ENCODE data around the gene GPR26.

Gene GPR26, protein sequence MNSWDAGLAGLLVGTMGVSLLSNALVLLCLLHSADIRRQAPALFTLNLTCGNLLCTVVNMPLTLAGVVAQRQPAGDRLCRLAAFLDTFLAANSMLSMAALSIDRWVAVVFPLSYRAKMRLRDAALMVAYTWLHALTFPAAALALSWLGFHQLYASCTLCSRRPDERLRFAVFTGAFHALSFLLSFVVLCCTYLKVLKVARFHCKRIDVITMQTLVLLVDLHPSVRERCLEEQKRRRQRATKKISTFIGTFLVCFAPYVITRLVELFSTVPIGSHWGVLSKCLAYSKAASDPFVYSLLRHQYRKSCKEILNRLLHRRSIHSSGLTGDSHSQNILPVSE

DNA sequence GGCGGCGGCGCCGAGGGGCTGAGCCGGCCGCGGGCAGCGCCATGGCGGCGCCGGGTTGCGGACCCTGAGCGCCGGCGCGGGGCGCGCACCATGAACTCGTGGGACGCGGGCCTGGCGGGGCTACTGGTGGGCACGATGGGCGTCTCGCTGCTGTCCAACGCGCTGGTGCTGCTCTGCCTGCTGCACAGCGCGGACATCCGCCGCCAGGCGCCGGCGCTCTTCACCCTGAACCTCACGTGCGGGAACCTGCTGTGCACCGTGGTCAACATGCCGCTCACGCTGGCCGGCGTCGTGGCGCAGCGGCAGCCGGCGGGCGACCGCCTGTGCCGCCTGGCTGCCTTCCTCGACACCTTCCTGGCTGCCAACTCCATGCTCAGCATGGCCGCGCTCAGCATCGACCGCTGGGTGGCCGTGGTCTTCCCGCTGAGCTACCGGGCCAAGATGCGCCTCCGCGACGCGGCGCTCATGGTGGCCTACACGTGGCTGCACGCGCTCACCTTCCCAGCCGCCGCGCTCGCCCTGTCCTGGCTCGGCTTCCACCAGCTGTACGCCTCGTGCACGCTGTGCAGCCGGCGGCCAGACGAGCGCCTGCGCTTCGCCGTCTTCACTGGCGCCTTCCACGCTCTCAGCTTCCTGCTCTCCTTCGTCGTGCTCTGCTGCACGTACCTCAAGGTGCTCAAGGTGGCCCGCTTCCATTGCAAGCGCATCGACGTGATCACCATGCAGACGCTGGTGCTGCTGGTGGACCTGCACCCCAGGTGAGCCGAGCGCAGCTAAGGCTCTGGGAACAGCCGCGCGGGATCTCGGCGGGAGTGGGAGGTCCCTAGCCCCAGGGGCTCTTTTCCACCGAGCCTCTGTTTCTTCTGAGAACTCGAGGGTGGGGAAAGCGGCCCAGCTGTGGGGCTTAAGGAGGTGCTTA, at the start of gene GPR26:
Gene GPR26 (plus strand): TSS at position 38 of the 919 bp plus-strand sequence. CDS start 53 bp downstream, at position 91.
- DNase-seq = no peak

DNA sequence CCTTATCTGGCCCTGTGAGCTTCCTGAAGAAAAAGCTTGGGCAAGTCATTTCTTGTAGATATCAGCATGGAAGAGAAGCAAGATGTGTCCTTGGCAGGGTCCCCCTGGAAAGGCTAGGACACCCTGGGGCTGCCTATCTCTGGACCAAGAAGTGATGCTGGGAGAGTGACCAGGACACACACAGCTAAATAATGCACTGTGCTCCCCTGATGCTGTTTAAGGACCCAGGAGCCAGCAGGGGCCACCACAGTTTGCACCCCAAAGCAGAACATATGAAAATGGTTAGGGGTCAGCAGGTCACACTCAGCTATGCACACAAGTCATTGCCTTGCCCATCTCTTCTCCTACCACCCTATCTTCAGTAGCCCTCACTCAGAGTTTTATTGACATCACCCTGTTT, 47.9 kb upstream of the GPR26 start:
- DNase-seq = no peak

GRCh38 chr10:123619067-123619855, 46.9 kb upstream of the GPR26 start:
- no peak for DNase-seq

DNA sequence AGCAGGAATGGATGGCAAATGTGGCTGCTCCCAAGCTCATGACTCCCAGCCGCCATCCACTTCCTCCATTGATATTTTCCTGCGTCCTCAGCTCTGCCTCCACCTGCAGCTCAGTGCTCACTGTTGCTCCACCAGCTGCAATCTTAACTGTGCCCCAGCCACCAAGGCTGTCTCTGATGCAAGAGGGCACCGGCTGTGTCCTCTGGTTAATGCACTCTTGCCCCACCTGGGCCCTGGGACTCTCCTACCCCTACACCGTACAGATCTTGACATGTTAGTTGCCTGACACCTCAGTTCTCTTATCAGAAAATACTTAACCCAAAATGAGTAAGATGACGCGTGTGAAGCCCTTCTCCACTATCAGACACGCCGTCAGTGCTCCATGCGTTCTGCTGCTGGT, 45.5 kb upstream of the GPR26 start:
- DNase-seq = no peak

DNA sequence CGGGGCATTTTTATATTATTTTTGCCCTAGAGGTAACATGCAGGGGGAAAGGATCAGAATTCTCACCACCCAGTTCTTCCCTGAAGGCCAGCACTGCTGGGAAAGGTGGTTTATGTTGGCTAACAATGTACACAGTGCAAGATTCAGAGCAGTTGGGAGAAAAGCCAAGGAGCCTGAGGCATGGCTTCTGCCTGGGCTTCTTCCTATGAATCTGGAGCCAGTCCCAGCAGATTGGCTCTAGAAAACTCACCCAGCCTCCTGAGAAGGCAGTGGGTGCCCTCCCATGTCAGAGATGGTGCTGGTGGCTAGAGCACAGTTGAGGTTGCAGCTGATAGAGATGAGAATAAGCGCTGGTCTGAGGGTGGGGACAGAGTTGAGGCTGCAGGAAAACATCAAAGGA, 44.7 kb upstream of the GPR26 start:
- no peak for DNase-seq

DNA sequence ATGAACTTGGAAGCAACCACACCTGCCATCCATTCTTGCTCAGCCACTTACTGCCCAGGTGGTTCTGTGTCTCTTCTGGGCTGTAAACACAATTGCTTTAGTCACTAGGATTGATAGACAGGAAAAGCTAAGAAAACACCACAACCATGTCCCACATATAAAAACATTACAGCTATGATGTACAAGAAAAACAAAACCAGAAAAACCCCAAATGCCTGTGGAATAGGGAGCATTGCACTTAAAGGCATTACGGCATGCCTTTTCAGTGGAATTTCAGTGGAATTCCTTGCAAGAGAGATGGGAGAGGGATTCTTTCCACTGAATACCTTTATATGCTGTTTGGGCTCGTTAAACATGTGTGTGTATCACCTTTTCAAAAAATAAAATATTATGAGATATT, 44.2 kb upstream of the GPR26 start:
- DNase-seq = no peak

GRCh38 chr10:123622381-123622780, 43.8 kb upstream of the GPR26 start:
- DNase-seq = no peak

DNA sequence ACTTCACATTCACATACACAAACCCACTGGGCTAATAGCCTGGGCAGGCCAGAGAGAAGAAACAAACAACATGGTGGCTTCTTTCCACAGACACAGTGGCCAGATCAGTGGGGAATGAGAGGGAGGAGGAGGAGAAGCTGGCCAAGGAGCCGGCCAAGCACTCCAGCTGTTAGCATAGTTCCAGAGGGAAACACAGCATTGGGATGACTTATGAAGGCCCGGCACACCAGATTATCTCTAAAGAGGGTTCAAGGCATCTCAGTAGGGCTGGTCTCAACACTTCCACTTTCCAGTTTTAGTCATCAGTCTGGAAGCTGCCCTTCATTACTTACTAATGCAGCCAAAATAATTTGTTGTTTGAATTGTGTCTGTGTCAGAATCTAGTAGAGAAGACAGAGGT, 42.1 kb upstream of the GPR26 start:
- DNase-seq = no peak

DNA sequence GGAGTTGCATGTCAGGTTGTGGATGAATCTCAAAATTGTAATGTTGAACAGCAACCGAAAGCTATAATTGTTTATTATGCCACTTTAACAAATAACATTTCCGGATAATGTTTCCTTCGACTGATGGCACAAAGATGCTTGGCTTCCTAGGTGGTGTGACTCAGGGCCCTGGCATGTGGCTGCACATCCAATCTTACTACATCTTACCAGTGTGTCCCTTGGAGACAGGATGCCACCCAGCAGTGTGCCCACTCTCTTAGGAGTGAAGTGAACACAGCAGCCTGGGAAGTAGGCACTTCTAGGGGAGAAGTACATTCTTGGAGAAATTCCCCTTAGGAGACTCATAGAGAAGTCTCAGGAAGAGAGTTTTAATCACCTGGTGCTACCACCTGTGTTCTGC, 33.0 kb upstream of the GPR26 start:
- DNase-seq = no peak

GRCh38 chr10:123633636-123634035, 32.5 kb upstream of the GPR26 start:
- no peak for DNase-seq

DNA sequence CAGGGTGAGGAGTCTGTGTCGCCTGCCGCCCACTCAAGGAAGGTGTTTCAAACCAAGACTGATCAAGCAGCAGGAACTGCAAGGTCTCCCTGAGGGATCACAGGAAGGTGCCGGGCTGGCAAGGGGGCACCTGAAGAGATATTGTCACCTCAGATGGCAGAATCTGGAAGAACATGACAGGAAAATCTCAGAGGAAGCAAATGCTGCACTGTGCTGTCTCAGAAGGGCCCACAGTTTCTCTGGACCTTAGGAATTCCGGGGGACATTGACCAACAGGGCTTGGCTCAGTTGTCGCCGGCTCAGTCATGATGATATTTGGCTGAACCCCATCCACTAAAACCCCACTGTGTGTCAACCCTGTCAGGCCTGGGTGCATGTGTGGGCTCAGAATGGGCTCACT, 31.9 kb upstream of the GPR26 start:
- no peak for DNase-seq

DNA sequence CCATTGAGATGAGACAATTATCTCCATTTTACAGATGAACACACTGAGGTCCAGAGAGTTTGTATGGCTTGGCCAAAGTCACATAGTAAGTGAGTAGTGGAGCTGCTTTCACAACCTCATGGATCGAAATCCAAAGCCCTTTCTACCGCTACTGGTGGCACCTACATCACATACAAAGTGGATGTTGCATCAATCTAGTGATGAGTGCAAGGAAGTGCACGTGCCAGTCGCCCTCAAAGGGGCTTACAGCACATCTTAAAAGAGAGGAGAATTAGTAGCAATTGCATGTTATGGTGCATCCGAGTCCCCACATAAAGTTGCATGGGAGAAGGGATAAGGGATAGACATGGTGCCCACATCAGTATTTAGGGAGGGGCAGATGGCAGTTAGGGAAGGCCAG, 31.0 kb upstream of the GPR26 start:
- no peak for DNase-seq

DNA sequence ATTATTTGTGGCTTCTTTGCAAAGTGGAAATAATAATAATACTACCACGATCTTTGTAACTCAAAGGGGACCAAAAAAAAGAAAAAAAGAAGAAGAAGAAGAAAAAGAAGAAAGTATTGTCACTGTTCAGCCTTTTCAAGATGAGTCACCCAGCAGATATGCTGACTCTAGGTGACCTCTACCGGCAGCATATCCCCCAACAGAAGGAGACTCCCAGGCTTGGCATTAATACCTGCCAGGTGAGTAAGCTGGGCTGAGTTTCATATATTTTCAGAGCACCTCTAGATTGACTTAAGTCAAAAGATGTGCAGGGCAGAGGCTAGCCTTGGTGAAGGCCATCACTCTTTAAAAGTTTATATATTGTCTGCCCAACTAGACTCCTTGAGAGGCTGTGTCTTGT, 30.4 kb upstream of the GPR26 start:
- no peak for DNase-seq

GRCh38 chr10:123636598-123637325, 29.4 kb upstream of the GPR26 start:
- no peak for DNase-seq

DNA sequence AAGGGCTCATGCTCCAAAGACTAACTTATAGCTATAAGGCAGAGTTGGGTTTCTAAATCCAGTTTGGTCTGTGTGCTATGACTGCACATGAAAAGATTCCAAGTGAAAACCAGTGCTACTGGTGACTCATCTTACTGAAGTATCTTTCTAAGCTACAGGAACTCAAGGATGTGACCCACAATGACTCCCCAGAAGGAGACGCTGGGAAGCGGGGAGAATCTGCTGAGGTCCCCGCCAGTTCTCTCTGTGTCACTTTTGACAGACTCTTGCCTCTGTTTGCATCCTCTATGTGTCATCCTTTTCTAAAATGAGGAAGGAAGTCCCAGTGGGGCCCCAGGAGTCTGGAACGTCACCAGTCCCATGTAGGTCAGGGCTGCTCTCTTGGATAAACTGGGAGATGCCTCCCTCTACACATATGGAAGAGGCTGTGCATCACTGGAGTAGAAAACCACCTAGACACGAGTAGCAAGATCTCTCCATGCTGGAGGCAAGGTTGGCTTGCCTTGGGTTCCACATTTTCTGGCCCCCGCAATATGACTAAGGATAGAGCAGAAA, 28.8 kb upstream of the GPR26 start:
- no peak for DNase-seq

DNA sequence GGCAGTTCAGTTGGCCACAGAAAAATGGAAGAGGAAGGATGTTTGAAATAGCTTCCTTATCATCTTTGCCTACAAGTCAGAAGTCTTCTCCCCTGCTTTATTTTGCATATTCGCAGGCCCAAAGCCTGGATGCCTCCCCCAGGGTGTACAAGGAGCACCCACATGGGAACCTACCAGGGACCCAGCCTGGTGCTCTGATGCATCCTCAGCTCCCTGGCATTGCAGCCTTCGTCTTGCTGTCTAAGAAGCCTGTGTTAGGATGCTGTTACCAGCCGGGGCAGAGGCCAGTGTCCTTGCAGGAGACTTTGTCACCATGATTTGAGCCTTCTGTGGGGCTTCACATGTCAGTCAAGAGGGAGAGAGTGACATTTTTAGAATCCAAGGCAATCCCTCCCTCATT, 27.0 kb upstream of the GPR26 start:
- no peak for DNase-seq

DNA sequence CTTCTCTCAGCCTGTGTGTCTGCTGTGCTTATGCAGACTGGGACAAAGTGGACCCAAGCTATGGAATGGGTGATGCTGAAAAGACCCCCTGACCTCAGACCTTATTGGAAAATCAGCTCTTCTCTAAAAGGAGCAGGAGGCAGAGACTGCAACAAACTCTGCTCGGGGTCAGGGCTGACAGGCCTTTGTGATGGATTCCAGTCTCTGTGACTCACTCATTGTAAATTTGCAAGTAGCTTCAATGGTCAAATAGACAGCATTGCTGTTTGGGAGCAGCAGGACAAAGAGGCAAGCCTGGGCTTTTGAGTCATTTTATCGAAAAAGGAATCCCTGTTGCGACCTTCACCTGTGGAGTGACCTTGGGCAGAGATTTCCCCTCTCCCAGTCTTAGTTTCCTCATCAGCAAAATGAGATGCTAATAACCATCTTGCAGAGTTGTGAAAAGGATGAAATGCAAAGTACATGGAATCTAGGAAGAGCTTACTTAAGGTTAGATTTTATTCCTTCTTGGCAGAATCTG, 26.1 kb upstream of the GPR26 start:
- DNase-seq = no peak

DNA sequence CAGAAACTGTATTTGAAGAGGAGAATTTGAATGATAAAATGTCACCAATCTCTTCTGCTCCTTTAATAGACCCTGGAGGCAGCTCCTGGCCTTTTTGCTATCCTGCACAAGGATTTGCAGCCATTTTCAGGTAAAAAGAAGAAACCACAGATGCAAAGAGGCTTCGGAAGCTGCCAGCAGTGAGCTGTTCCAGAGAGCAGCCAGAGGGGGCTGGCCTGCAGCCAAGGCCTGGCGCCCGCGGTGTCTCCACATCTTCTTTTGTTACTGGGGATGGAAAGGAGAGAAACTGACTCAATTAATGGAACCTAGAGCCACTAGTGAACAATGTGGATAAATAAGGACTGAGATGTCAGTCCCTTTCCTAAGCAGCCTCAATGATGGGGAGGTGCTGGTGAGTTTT, 23.9 kb upstream of the GPR26 start:
- DNase-seq = peak; percentile 45

GRCh38 chr10:123642697-123643096, 23.5 kb upstream of the GPR26 start:
- no peak for DNase-seq

GRCh38 chr10:123643315-123643714, 22.8 kb upstream of the GPR26 start:
- DNase-seq = no peak

DNA sequence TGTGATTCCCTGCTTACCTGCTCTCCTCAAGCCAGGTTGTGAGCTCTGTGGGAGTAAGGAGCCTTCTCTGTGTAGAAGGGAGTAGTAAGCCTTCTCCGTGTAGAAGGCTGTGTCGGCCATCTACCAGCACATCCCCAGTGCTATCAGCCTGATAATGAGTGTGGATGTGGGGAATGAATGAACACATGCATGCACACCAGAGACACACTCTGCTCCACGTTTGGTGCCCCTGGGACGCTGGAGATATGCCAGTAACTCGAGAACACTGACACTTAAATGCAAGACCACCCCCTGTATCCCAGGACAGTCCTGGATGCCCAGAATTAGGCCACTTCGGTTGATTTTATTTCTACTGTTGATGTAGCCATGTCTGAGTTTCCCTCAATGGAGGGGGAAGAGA, 21.1 kb upstream of the GPR26 start:
- no peak for DNase-seq

DNA sequence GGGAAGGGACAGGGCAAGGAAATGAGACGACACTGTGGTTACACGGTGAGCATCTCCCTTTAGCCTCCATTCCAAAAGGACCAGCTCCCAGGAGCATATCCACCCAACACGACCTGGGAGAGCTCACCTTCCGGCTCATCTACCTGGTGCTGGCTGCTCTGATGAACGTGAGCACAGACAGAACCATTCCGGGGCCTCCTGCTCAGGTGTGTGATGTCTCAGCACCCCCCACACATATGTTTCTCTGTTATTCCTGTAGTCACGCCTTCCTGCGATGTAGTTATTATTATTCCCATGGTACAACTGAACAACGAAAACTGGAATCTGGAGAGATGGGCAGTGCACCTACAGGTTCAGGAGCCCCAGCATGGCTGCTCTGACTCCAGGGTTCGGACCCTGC, 20.5 kb upstream of the GPR26 start:
- DNase-seq = no peak

All from NCI-H1105 treated with DMSO at 0.1 percent for 48 hours (cell line).